A549 (cell line): ENCODE data around the gene DSTN. TPM values are rescaled to one million over a fixed set of nuclear protein-coding genes. Genes with fewer than 3 reads are reported as not detected.

ENCODE experiments used
- ATAC-seq, 2 experiments: fragments of 200-7000 bp in 1 of 2; fragments of >200 bp in 1 of 2; cut with Nextera tagmentation in 1 of 2; cut with Tn5 transposase in 1 of 2; 3 replicates each; pipeline versions ENCODE4 v1.8.0 to v1.9.1; 2018 to 2020; ENCODE audit warnings: mild to moderate bottlenecking in 1 of 2, moderate library complexity in 1 of 2
- CTCF ChIA-PET: fragments of 300-600 bp; sonication (Branson Sonifier 250); formaldehyde crosslinking; extraction: SDS; loops from one replicate; lab custom pipeline; 2021; ENCODE audit warnings: antibody characterized with exemption, inconsistent platforms; lab: Yijun Ruan, JAX
- POLR2A ChIA-PET: fragments of 350-600 bp; formaldehyde crosslinking; extraction: SDS; loops from one replicate; lab custom pipeline; 2021; ENCODE audit warnings: antibody characterized with exemption, inconsistent platforms; lab: Yijun Ruan, JAX
- DNase-seq, 2 experiments: peaks; one replicate each; pipeline versions ENCODE4 v3.0.0 to v3.0.0-alpha.2; 2011 to 2016; ENCODE audit warnings: low read depth in 1 of 2, low spot score in 1 of 2
- FAIRE-seq: peaks from 2 replicates; lab custom pipeline; 2011; peaks lifted over from hg19 to GRCh38; lab: Jason Lieb, UNC
- H3K27ac ChIP-seq, 2 experiments: fragments of >200 bp; sonication (Bioruptor Twin); formaldehyde crosslinking; 3 replicates each; pipeline ENCODE4 v1.5.1; 2016 to 2017
- H3K4me1 ChIP-seq: fragments of >200 bp; sonication (Bioruptor Twin); formaldehyde crosslinking; 3 replicates; pipeline ENCODE4 v1.6.1; 2016
- H3K4me2 ChIP-seq: fragments of >200 bp; sonication (Bioruptor Twin); formaldehyde crosslinking; 3 replicates; pipeline ENCODE4 v1.6.1; 2016
- H3K4me3 ChIP-seq: fragments of >200 bp; sonication (Bioruptor Twin); formaldehyde crosslinking; 3 replicates; pipeline ENCODE4 v1.5.1; 2016
- H3K9me3 ChIP-seq: fragments of >200 bp; sonication (Bioruptor Twin); formaldehyde crosslinking; 3 replicates; pipeline ENCODE4 v1.6.1; 2016
- BHLHE40 ChIP-seq: IDR thresholded peaks from 2 replicates; pipeline ENCODE4 v1.6.1; 2012; ENCODE audit warnings: low read depth, low read length, inconsistent platforms
- CBX2 ChIP-seq: fragments of 200-600 bp; sonication (generic); IDR thresholded peaks from 2 replicates; pipeline ENCODE4 v1.6.1; 2016; ENCODE audit warnings: low read depth, mild to moderate bottlenecking, borderline replicate concordance
- CHD2 ChIP-seq: fragments of 150-350 bp; IDR thresholded peaks from 2 replicates; pipeline ENCODE4 v1.6.1; 2014; ENCODE audit warnings: low read length; ENCODE audit not compliant: partially characterized antibody
- CHD4 ChIP-seq: fragments of 200-600 bp; sonication (generic); IDR thresholded peaks from 2 replicates; pipeline ENCODE4 v1.6.1; 2016; ENCODE audit warnings: antibody characterized with exemption, mild to moderate bottlenecking, borderline replicate concordance
- EHMT2 ChIP-seq: fragments of 200-600 bp; sonication (generic); IDR thresholded peaks from 2 replicates; pipeline ENCODE4 v1.6.1; 2016; ENCODE audit warnings: antibody characterized with exemption, low read depth, mild to moderate bottlenecking, moderate library complexity
- ELK1 ChIP-seq: fragments of 150-350 bp; IDR thresholded peaks from 2 replicates; pipeline ENCODE4 v1.6.1; 2014; ENCODE audit warnings: low read depth, mild to moderate bottlenecking, low read length
- EP300 ChIP-seq, 2 experiments: fragments of >200 bp; sonication (Bioruptor Twin); formaldehyde crosslinking; IDR thresholded peaks; 2 replicates in 1 of 2; 3 replicates in 1 of 2; pipeline ENCODE4 v1.6.1; 2016 to 2017
- FOSB ChIP-seq: fragments of 250-450 bp; sonication (Bioruptor Pico); IDR thresholded peaks from 2 replicates; pipeline ENCODE4 v1.5.0; 2020; ENCODE audit warnings: mild to moderate bottlenecking, moderate library complexity
- FOSL2 ChIP-seq, 2 experiments: fragments of 450-650 bp in 1 of 2; fragments of >200 bp in 1 of 2; sonication (Bioruptor Twin) in 1 of 2; formaldehyde crosslinking; IDR thresholded peaks; 2 replicates each; pipeline versions ENCODE4 v1.5.0 to v1.6.1; 2016 to 2020; ENCODE audit warnings: mild to moderate bottlenecking in 1 of 2, moderate library complexity in 1 of 2
- FOXS1 ChIP-seq: fragments of 250-450 bp; sonication (Bioruptor Pico); IDR thresholded peaks from 2 replicates; pipeline ENCODE4 v1.5.0; 2020; ENCODE audit warnings: mild to moderate bottlenecking, moderate library complexity
- GATA3 ChIP-seq: IDR thresholded peaks from 2 replicates; pipeline ENCODE4 v1.6.1; 2012; ENCODE audit warnings: borderline replicate concordance
- HDAC2 ChIP-seq: fragments of 200-600 bp; sonication (generic); IDR thresholded peaks from 2 replicates; pipeline ENCODE4 v1.6.1; 2016
- JUN ChIP-seq, 2 experiments: fragments of >200 bp; sonication (Bioruptor Twin); formaldehyde crosslinking; IDR thresholded peaks; 2 replicates in 1 of 2; 3 replicates in 1 of 2; pipeline ENCODE4 v1.6.1; 2016 to 2017
- KDM1A ChIP-seq: fragments of 200-600 bp; sonication (generic); IDR thresholded peaks from 2 replicates; pipeline ENCODE4 v1.6.1; 2016; ENCODE audit warnings: low read depth, mild to moderate bottlenecking
- KDM5A ChIP-seq: fragments of 200-600 bp; sonication (generic); IDR thresholded peaks from 2 replicates; pipeline ENCODE4 v1.6.1; 2016; ENCODE audit warnings: antibody characterized with exemption, mild to moderate bottlenecking
- MAFK ChIP-seq: fragments of 450-650 bp; IDR thresholded peaks from 2 replicates; pipeline ENCODE4 v1.6.1; 2014; ENCODE audit not compliant: partially characterized antibody
- MYC ChIP-seq: IDR thresholded peaks from 2 replicates; pipeline ENCODE4 v1.6.1; 2012; ENCODE audit warnings: mild to moderate bottlenecking, inconsistent platforms, low read length, improper control_type of control experiment, borderline replicate concordance
- NFE2L2 ChIP-seq: fragments of 150-350 bp; conservative IDR thresholded peaks from 2 replicates; pipeline ENCODE4 v1.6.1; 2014; ENCODE audit warnings: low read length
- NR3C1 ChIP-seq: fragments of >200 bp; sonication (Bioruptor Twin); formaldehyde crosslinking; IDR thresholded peaks from 3 replicates; pipeline ENCODE4 v1.6.1; 2017
- PHF8 ChIP-seq: fragments of 200-600 bp; sonication (generic); IDR thresholded peaks from 2 replicates; pipeline ENCODE4 v1.6.1; 2016; ENCODE audit warnings: low read depth, mild to moderate bottlenecking, antibody characterized with exemption, moderate library complexity, borderline replicate concordance
- POLR2A ChIP-seq: IDR thresholded peaks from 2 replicates; pipeline ENCODE4 v1.6.1; 2012; ENCODE audit warnings: mild to moderate bottlenecking, low read length
- POLR2AphosphoS2 ChIP-seq: conservative IDR thresholded peaks from 2 replicates; pipeline ENCODE4 v1.6.1; 2012; ENCODE audit warnings: low read length, improper control_type of control experiment, inconsistent platforms
- RAD21 ChIP-seq, 2 experiments: fragments of >200 bp in 1 of 2; sonication (Bioruptor Twin) in 1 of 2; formaldehyde crosslinking in 1 of 2; IDR thresholded peaks in 1 of 2; conservative IDR thresholded peaks in 1 of 2; 2 replicates in 1 of 2; 3 replicates in 1 of 2; pipeline ENCODE4 v1.6.1; 2012 to 2018; ENCODE audit warnings: inconsistent platforms in 1 of 2
- RARB ChIP-seq: fragments of 250-450 bp; sonication (Bioruptor Pico); IDR thresholded peaks from 2 replicates; pipeline ENCODE4 v1.8.0; 2021; ENCODE audit warnings: mild to moderate bottlenecking, moderate library complexity
- RCOR1 ChIP-seq: fragments of 150-350 bp; IDR thresholded peaks from 2 replicates; pipeline ENCODE4 v1.6.1; 2014; ENCODE audit warnings: antibody characterized with exemption, low read length, low read depth
- RFX5 ChIP-seq: fragments of 450-650 bp; IDR thresholded peaks from 2 replicates; pipeline ENCODE4 v1.7.1; 2014; ENCODE audit warnings: antibody characterized with exemption, mild to moderate bottlenecking, moderate library complexity
- RNF2 ChIP-seq: fragments of 200-600 bp; sonication (generic); IDR thresholded peaks from 2 replicates; pipeline ENCODE4 v1.6.1; 2016; ENCODE audit warnings: low read depth, mild to moderate bottlenecking, antibody characterized with exemption, moderate library complexity, borderline replicate concordance
- SREBF2 ChIP-seq: fragments of 450-650 bp; IDR thresholded peaks from 2 replicates; pipeline ENCODE4 v1.6.1; 2014; ENCODE audit warnings: mild to moderate bottlenecking, moderate library complexity
- TFCP2L1 ChIP-seq: fragments of 250-450 bp; sonication (Bioruptor Pico); IDR thresholded peaks from 2 replicates; pipeline ENCODE4 v1.5.0; 2021; ENCODE audit warnings: mild to moderate bottlenecking
- ZFP36 ChIP-seq: fragments of 450-650 bp; IDR thresholded peaks from 2 replicates; pipeline ENCODE4 v1.6.1; 2014; ENCODE audit warnings: borderline replicate concordance; ENCODE audit not compliant: partially characterized antibody
- ZNF302 ChIP-seq: fragments of 250-450 bp; sonication (Bioruptor Pico); IDR thresholded peaks from 2 replicates; pipeline ENCODE4 v1.9.0; 2021; ENCODE audit warnings: inconsistent platforms, mild to moderate bottlenecking, moderate library complexity
- WGBS: methylation state at CpG from one replicate; pipeline ENCODE4 v1.1.6; 2017; ENCODE audit errors: missing lambda C conversion rate; 5-methylcytosine and 5-hydroxymethylcytosine counted together
- polyA plus RNA-seq, 4 experiments: library from polyadenylated mRNA; depleted of rRNA in 3 of 4; stranded (reverse); fragments of >200 nt; fragmentation: RNase III in 1 of 4; extraction: RNeasy Plus Mini Kit Qiagen cat#74134 plus additional on column Dnase treatment in 1 of 4; gene quantifications; 2 replicates in 3 of 4; 3 replicates in 1 of 4; pipeline ENCODE4 v1.2.3, GENCODE V29; 2011 to 2017
- TF ChIP-seq, protein P1 (sequence below): fragments of >200 bp; sonication (Bioruptor Twin); formaldehyde crosslinking; IDR thresholded peaks from 2 replicates; pipeline ENCODE4 v1.6.1; 2016
- TF ChIP-seq, protein P2 (sequence below): fragments of >200 bp; sonication (Bioruptor Twin); formaldehyde crosslinking; IDR thresholded peaks from 3 replicates; pipeline ENCODE4 v1.5.1; 2016

The DSTN gene
- polyA plus RNA-seq, 2 of the 4 experiments (the other 2 are of a cell fraction): 544 to 1,131 TPM

DNA sequence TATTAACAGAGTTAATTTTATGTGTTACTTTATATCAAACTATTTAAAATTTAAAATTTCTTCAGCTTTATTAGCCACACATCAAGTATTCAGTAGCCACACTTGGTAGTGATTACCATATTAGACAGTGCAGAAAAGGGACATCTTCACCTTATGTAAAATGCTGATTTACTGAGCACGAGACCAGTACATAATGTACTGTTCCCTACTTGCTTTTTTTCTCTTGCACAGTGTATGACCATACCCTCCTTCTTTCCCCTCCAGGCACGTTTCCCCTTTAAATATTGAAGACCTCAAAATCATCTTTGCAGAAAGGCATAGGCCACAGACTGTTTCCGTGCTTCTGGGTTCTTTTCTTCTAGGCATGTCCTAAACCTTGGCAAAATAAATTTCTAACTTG, 17.9 kb downstream of the DSTN start (continued):
- TF ChIP-seq EP300 (IDR thresholded peaks at IDR 0.05) (no peak), POLR2A (no peak), RCOR1 (no peak), RAD21 (conservative IDR thresholded peaks at IDR 0.05 in 1 of 2, IDR thresholded peaks at IDR 0.05 in 1 of 2) (no peak), FOXS1 (CRISPR knock-in tag) (no peak), GATA3 (no peak), MAFK (no peak), PHF8 (no peak), ELK1 (no peak)

DNA sequence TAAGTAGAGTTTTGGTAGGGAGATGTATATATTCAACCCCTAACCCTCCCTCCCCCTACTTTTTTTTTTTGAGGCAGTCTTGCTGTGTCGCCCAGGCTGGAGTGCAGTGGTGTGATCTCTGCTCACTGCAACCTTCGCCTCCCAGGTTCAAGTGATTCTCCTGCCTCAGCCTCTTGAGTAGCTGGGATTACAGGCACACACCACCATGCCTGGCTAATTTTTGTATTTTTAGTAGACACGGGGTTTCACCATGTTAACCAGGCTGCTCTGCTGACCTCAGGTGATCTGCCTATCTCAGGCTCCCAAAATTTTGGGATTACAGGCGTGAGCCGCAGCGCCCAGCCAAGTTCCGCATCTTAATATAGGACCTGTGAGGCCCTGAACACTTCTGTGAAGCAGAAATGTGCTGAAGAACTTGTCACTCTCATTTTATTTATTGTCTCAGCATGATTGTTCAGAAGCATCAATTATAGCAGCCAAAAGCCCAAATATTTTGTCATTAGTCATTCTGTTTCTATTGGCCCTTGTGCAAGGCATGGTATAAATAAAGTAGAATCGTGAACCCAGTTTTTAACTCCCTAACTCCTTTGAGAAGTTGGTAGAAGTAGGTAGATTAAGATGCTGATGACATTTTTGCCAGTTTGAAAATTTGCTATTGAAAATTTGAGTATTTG, 19.4 kb downstream of the DSTN start:
- FAIRE-seq (peak; percentile 89), ATAC-seq (peak in 1 of 2 experiments; percentile 8; a peak in 2 of 6 replicates), DNase-seq (no peak)
- POLR2A ChIA-PET: interaction anchor here (1.2 to 1.3 kb wide), 2 partner anchors 20 to 30 kb away, joined by 3 to 9 read pairs; partner anchors contain the start of gene DSTN
- TF ChIP-seq POLR2AphosphoS2 (no peak), MYC (no peak), FOXS1 (CRISPR knock-in tag) (no peak), CBX2 (no peak), KDM5A (no peak), ZFP36 (no peak), HDAC2 (no peak), CHD2 (no peak), TFCP2L1 (CRISPR knock-in tag) (no peak), JUN (IDR thresholded peaks at IDR 0.05) (no peak), EHMT2 (no peak), NFE2L2 (no peak)
- TF ChIP-seq, protein P1, sequence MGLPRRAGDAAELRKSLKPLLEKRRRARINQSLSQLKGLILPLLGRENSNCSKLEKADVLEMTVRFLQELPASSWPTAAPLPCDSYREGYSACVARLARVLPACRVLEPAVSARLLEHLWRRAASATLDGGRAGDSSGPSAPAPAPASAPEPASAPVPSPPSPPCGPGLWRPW: no peak
- peaks cover 72% of the 10 kb centered on the region for H3K4me1 ChIP-seq
- H3K4me2 ChIP-seq: 0 out of 3 replicates have a peak overlapping the region, but pooled peaks have one; percentile 10
- H3K27ac ChIP-seq: 0 out of 6 replicates have a peak overlapping the region, but pooled peaks of 1 of the 2 experiments have one; percentile 6
- WGBS: 80% methylated on average over 8 of the region's 8 CpGs
- no peak overlapping the region for H3K4me3 ChIP-seq
- CTCF ChIA-PET: interaction anchor here (1.0 to 4.4 kb wide), 7 partner anchors 13 to 85 kb away, joined by 5 to 24 read pairs (median 5); partner anchors contain the start of gene DSTN
- H3K9me3 ChIP-seq: no peaks in the 10 kb centered on the region

DNA sequence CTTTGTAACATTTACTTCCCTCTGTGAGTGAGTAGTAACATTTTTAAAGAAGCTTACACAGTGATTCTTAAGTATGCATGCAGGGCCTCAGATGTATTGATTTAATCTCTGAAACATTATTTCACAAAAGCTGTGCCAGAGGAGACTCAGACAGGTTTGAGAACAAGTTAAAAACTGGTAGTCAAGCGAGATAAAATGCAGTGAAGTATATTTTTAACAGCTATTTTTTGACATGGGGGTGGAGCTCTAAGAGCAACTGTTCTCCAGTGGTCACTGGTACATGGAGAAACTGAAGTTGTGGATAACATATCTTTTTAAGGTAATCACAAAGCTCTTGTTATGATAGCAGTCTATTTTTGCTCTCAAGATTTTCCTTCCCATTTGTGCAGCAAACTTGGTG, 20.4 kb downstream of the DSTN start:
- DNase-seq (no peak), FAIRE-seq (no peak), ATAC-seq (no peak)
- H3K9me3 ChIP-seq: no peaks in the 10 kb centered on the region
- H3K4me3 ChIP-seq: no peak overlapping the region
- peaks cover 65% of the 10 kb centered on the region for H3K4me1 ChIP-seq
- CTCF ChIA-PET: interaction anchor here (0.8 to 4.4 kb wide), 10 partner anchors 12 to 86 kb away, joined by 3 to 24 read pairs (median 5); partner anchors contain the start of gene DSTN
- no peak overlapping the region for H3K27ac ChIP-seq
- no peak overlapping the region; the same call in 2 of the 3 replicates for H3K4me2 ChIP-seq
- POLR2A ChIA-PET: interaction anchor here (1.1 to 1.5 kb wide), 4 partner anchors 17 to 59 kb away, joined by 3 to 9 read pairs (median 3); partner anchors contain the start of genes BFSP1 and DSTN
- WGBS: 66% methylated on average over 1 of the region's 1 CpG
- TF ChIP-seq FOSL2 (IDR thresholded peaks at IDR 0.05) (no peak), FOSL2 (CRISPR knock-in tag; IDR thresholded peaks at IDR 0.05) (no peak), HDAC2 (no peak), SREBF2 (no peak), RARB (CRISPR knock-in tag) (no peak), RFX5 (no peak), CHD2 (no peak), BHLHE40 (no peak), POLR2A (no peak), KDM5A (no peak), NR3C1 (no peak), RNF2 (no peak), EHMT2 (no peak), FOSB (CRISPR knock-in tag) (no peak), CHD4 (no peak), KDM1A (no peak), ZNF302 (no peak)
- TF ChIP-seq, protein P1: no peak
- TF ChIP-seq, protein P2, sequence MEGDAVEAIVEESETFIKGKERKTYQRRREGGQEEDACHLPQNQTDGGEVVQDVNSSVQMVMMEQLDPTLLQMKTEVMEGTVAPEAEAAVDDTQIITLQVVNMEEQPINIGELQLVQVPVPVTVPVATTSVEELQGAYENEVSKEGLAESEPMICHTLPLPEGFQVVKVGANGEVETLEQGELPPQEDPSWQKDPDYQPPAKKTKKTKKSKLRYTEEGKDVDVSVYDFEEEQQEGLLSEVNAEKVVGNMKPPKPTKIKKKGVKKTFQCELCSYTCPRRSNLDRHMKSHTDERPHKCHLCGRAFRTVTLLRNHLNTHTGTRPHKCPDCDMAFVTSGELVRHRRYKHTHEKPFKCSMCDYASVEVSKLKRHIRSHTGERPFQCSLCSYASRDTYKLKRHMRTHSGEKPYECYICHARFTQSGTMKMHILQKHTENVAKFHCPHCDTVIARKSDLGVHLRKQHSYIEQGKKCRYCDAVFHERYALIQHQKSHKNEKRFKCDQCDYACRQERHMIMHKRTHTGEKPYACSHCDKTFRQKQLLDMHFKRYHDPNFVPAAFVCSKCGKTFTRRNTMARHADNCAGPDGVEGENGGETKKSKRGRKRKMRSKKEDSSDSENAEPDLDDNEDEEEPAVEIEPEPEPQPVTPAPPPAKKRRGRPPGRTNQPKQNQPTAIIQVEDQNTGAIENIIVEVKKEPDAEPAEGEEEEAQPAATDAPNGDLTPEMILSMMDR: no peak
